Liver (tissue), 9 donors: ENCODE data around the gene LPP. TPM values are rescaled to one million over a fixed set of nuclear protein-coding genes. Genes with fewer than 3 reads are reported as not detected.

Source experiments
- DNase-seq: peaks from one replicate; pipeline ENCODE4 v3.0.0-alpha.2; 2017; ENCODE audit warnings: low spot score
- H3K27ac ChIP-seq, 2 donors: one replicate each; pipeline ENCODE4 v1.7.0; 2013; ENCODE audit warnings: inconsistent platforms in 2 of 2, low read length in 2 of 2, control low read depth in 1 of 2, low read depth in 1 of 2, mild to moderate bottlenecking in 1 of 2
- H3K27me3 ChIP-seq, 4 donors: one replicate each; pipeline versions ENCODE4 v1.6.1 to v1.7.0; 2013; ENCODE audit warnings: low read length in 3 of 4, inconsistent platforms in 1 of 4, mild to moderate bottlenecking in 1 of 4, moderate library complexity in 1 of 4; ENCODE audit not compliant: control insufficient read depth in 4 of 4, insufficient read depth in 4 of 4
- H3K36me3 ChIP-seq, 4 donors: one replicate each; pipeline versions ENCODE4 v1.6.1 to v1.7.0; 2013; ENCODE audit warnings: low read length in 3 of 4, mild to moderate bottlenecking in 3 of 4, low read depth in 1 of 4, moderate library complexity in 1 of 4; ENCODE audit not compliant: control insufficient read depth in 4 of 4, insufficient read depth in 3 of 4
- H3K4me1 ChIP-seq, 4 donors: one replicate each; pipeline versions ENCODE4 v1.6.1 to v1.7.0; 2013; ENCODE audit warnings: low read length in 3 of 4, mild to moderate bottlenecking in 3 of 4, moderate library complexity in 1 of 4; ENCODE audit not compliant: control insufficient read depth in 4 of 4, insufficient read depth in 4 of 4
- H3K4me3 ChIP-seq, 3 donors: one replicate each; pipeline versions ENCODE4 v1.6.1 to v1.7.0; 2013; ENCODE audit warnings: low read length in 3 of 3, control low read depth in 1 of 3, low read depth in 1 of 3, mild to moderate bottlenecking in 1 of 3
- H3K9ac ChIP-seq, 2 donors: one replicate each; pipeline ENCODE4 v1.7.0; 2013; ENCODE audit warnings: low read length in 2 of 2, mild to moderate bottlenecking in 2 of 2, moderate library complexity in 2 of 2, control low read depth in 1 of 2, low read depth in 1 of 2
- H3K9me3 ChIP-seq, 4 donors: one replicate each; pipeline versions ENCODE4 v1.6.1 to v1.7.0; 2013; ENCODE audit warnings: low read length in 3 of 4; ENCODE audit not compliant: control insufficient read depth in 4 of 4
- EGR1 ChIP-seq, 2 donors: IDR thresholded peaks; 2 replicates each; pipeline ENCODE4 v1.6.1; 2016 to 2018; ENCODE audit warnings: antibody characterized with exemption in 2 of 2, low read depth in 2 of 2
- FOXA1 ChIP-seq: IDR thresholded peaks from 2 replicates; pipeline ENCODE4 v1.6.1; 2016; ENCODE audit warnings: antibody characterized with exemption
- FOXA2 ChIP-seq: IDR thresholded peaks from 2 replicates; pipeline ENCODE4 v1.6.1; 2016; ENCODE audit warnings: antibody characterized with exemption
- GABPA ChIP-seq, 2 donors: IDR thresholded peaks in 1 of 2; conservative IDR thresholded peaks in 1 of 2; 2 replicates each; pipeline ENCODE4 v1.6.1; 2016; ENCODE audit warnings: antibody characterized with exemption in 2 of 2, mild to moderate bottlenecking in 1 of 2, moderate library complexity in 1 of 2
- HNF4A ChIP-seq, 2 donors: conservative IDR thresholded peaks; 2 replicates each; pipeline ENCODE4 v1.6.1; 2016; ENCODE audit warnings: antibody characterized with exemption in 2 of 2, mild to moderate bottlenecking in 2 of 2
- JUND ChIP-seq, 2 donors: IDR thresholded peaks; 2 replicates each; pipeline ENCODE4 v1.6.1; 2016; ENCODE audit warnings: antibody characterized with exemption in 2 of 2
- MAX ChIP-seq: IDR thresholded peaks from 2 replicates; pipeline ENCODE4 v1.6.1; 2016; ENCODE audit warnings: antibody characterized with exemption
- RAD21 ChIP-seq, 2 donors: IDR thresholded peaks; 2 replicates each; pipeline ENCODE4 v1.6.1; 2016; ENCODE audit warnings: antibody characterized with exemption in 2 of 2, mild to moderate bottlenecking in 2 of 2
- RXRA ChIP-seq, 2 donors: IDR thresholded peaks; 2 replicates each; pipeline ENCODE4 v1.6.1; 2017 to 2018; ENCODE audit warnings: antibody characterized with exemption in 2 of 2, mild to moderate bottlenecking in 1 of 2
- TAF1 ChIP-seq: conservative IDR thresholded peaks from 2 replicates; pipeline ENCODE4 v1.6.1; 2016; ENCODE audit warnings: antibody characterized with exemption, mild to moderate bottlenecking
- WGBS: extraction: QIAGEN DNeasy Blood & Tissue Kit; methylation state at CpG from one replicate; pipeline ENCODE4 v1.1.7; 2013; 5-methylcytosine and 5-hydroxymethylcytosine counted together
- polyA plus RNA-seq, 2 donors: library from polyadenylated mRNA; stranded (reverse) in 1 of 2; unstranded in 1 of 2; fragments of 200-250 nt in 1 of 2; fragments of >200 nt in 1 of 2; fragmentation: Nextera tagmentation in 1 of 2; extraction: Ambion mirVana in 1 of 2; gene quantifications; one replicate each; pipeline versions ENCODE4 v1.2.1 to v1.2.3, GENCODE V29; 2013 to 2015
- total RNA-seq, 2 donors: library from RNA; depleted of rRNA; stranded (reverse); fragments of >200 nt; gene quantifications; one replicate each; pipeline ENCODE4 v1.2.3, GENCODE V29; 2014
- TF ChIP-seq, protein P1 (sequence below): IDR thresholded peaks from 2 replicates; pipeline ENCODE4 v1.6.1; 2016; ENCODE audit warnings: antibody characterized with exemption
- TF ChIP-seq, protein P2 (sequence below): IDR thresholded peaks from 2 replicates; pipeline ENCODE4 v1.6.1; 2016; ENCODE audit warnings: antibody characterized with exemption
- TF ChIP-seq, protein P3 (sequence below): IDR thresholded peaks from 2 replicates; pipeline ENCODE4 v1.6.1; 2016; ENCODE audit warnings: antibody characterized with exemption, mild to moderate bottlenecking
- donor health status: healthy.
- donor health status: healthy.
- donor health status: healthy.
- donor health status: healthy.
- donor health status: healthy.

Gene LPP
- total and polyA plus RNA-seq, 4 donors: 3.3 to 53.7 (median 28.2) TPM

DNA sequence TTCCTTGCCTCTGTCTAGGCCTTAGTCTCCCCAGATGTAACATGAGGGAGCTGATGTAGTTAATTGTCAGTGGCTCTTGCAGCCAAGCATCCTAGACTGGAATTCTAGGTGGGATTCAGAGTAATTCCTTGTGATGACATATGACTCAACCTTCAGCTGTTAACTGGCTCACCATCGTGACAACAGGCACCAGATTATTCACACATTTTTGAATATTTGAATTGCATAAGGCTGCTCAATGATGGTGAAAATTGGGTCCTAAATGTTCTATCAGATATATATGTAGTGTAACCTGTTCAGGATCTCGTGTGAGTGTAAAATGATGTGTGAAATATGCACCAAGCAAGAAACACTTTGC, 405.1 kb downstream of the LPP start:
- Histone ChIP-seq H3K4me1 (peaks cover 0 to 11% (median 2%) of the 10 kb centered on the region in 4 donors), H3K9ac (no peak overlapping the region), H3K27me3 (no peaks in the 10 kb centered on the region), H3K4me3 (no peak overlapping the region), H3K27ac (no peak overlapping the region), H3K36me3 (no peaks in the 10 kb centered on the region), H3K9me3 (no peaks in the 10 kb centered on the region)
- no peak for DNase-seq
- TF ChIP-seq FOXA2 (no peak), RAD21 (IDR thresholded peaks at IDR 0.05) (no peak), HNF4A (conservative IDR thresholded peaks at IDR 0.05) (no peak), JUND (IDR thresholded peaks at IDR 0.05) (no peak), FOXA1 (no peak), MAX (no peak), RXRA (IDR thresholded peaks at IDR 0.05) (no peak), EGR1 (IDR thresholded peaks at IDR 0.05; ENCODE audit: low read depth in 2 of 2) (no peak), TAF1 (no peak)
- TF ChIP-seq, protein P1, sequence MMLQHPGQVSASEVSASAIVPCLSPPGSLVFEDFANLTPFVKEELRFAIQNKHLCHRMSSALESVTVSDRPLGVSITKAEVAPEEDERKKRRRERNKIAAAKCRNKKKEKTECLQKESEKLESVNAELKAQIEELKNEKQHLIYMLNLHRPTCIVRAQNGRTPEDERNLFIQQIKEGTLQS: no peak
- TF ChIP-seq, protein P2, sequence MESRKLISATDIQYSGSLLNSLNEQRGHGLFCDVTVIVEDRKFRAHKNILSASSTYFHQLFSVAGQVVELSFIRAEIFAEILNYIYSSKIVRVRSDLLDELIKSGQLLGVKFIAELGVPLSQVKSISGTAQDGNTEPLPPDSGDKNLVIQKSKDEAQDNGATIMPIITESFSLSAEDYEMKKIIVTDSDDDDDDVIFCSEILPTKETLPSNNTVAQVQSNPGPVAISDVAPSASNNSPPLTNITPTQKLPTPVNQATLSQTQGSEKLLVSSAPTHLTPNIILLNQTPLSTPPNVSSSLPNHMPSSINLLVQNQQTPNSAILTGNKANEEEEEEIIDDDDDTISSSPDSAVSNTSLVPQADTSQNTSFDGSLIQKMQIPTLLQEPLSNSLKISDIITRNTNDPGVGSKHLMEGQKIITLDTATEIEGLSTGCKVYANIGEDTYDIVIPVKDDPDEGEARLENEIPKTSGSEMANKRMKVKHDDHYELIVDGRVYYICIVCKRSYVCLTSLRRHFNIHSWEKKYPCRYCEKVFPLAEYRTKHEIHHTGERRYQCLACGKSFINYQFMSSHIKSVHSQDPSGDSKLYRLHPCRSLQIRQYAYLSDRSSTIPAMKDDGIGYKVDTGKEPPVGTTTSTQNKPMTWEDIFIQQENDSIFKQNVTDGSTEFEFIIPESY: no peak
- TF ChIP-seq, protein P3, sequence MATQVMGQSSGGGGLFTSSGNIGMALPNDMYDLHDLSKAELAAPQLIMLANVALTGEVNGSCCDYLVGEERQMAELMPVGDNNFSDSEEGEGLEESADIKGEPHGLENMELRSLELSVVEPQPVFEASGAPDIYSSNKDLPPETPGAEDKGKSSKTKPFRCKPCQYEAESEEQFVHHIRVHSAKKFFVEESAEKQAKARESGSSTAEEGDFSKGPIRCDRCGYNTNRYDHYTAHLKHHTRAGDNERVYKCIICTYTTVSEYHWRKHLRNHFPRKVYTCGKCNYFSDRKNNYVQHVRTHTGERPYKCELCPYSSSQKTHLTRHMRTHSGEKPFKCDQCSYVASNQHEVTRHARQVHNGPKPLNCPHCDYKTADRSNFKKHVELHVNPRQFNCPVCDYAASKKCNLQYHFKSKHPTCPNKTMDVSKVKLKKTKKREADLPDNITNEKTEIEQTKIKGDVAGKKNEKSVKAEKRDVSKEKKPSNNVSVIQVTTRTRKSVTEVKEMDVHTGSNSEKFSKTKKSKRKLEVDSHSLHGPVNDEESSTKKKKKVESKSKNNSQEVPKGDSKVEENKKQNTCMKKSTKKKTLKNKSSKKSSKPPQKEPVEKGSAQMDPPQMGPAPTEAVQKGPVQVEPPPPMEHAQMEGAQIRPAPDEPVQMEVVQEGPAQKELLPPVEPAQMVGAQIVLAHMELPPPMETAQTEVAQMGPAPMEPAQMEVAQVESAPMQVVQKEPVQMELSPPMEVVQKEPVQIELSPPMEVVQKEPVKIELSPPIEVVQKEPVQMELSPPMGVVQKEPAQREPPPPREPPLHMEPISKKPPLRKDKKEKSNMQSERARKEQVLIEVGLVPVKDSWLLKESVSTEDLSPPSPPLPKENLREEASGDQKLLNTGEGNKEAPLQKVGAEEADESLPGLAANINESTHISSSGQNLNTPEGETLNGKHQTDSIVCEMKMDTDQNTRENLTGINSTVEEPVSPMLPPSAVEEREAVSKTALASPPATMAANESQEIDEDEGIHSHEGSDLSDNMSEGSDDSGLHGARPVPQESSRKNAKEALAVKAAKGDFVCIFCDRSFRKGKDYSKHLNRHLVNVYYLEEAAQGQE: no peak
- WGBS: 91% methylated on average over 2 of the region's 2 CpGs

- H3K36me3 ChIP-seq: no peaks in the 10 kb centered on the region
- TF ChIP-seq FOXA1 (no peak), GABPA (IDR thresholded peaks at IDR 0.05 in 1 of 2, conservative IDR thresholded peaks at IDR 0.05 in 1 of 2) (no peak), RAD21 (IDR thresholded peaks at IDR 0.05) (no peak), MAX (no peak), HNF4A (conservative IDR thresholded peaks at IDR 0.05) (no peak)
- TF ChIP-seq, protein P1: no peak
- H3K9ac ChIP-seq: no peak overlapping the region
- WGBS: 97% methylated on average over 2 of the region's 2 CpGs
- peaks cover 2 to 11% (median 5%) of the 10 kb centered on the region in 4 donors for H3K4me1 ChIP-seq
- no peaks in the 10 kb centered on the region for H3K9me3 ChIP-seq
- H3K4me3 ChIP-seq: no peak overlapping the region
- no peak for DNase-seq
- no peak overlapping the region for H3K27ac ChIP-seq
- no peaks in the 10 kb centered on the region for H3K27me3 ChIP-seq
Measured at GRCh38 chr3:188559856-188560255, 405.9 kb downstream of the LPP start.
